T-helper 1 cell treated with Interleukin-12 subunit alpha and Interleukin-12 subunit beta and Interleukin-4 antibody, amounts not matched to agents 30 μg/mL and 1 μg/mL, for 36 hours (primary cell): ENCODE results near the gene SH3TC1.
A peak's percentile ranks its signal among the peaks of the same experiment; 100 is the strongest.

Source experiments
- H3K27ac Mint-ChIP-seq: one replicate; pipeline ENCODE4 v1.8.0; 2021; ENCODE audit warnings: mild to moderate bottlenecking, mixed read lengths
- H3K27me3 Mint-ChIP-seq: one replicate; pipeline ENCODE4 v1.8.0; 2021; ENCODE audit warnings: low read depth, mixed read lengths
- H3K36me3 Mint-ChIP-seq: one replicate; pipeline ENCODE4 v1.8.0; 2021; ENCODE audit warnings: low read depth, mixed read lengths
- H3K4me1 Mint-ChIP-seq: one replicate; pipeline ENCODE4 v1.8.0; 2021; ENCODE audit warnings: low read depth, mixed read lengths
- H3K4me3 Mint-ChIP-seq: one replicate; pipeline ENCODE4 v1.8.0; 2021; ENCODE audit warnings: mild to moderate bottlenecking, moderate library complexity, mixed read lengths
- H3K9me3 Mint-ChIP-seq: one replicate; pipeline ENCODE4 v1.8.0; 2021; ENCODE audit warnings: mixed read lengths

Gene SH3TC1

DNA sequence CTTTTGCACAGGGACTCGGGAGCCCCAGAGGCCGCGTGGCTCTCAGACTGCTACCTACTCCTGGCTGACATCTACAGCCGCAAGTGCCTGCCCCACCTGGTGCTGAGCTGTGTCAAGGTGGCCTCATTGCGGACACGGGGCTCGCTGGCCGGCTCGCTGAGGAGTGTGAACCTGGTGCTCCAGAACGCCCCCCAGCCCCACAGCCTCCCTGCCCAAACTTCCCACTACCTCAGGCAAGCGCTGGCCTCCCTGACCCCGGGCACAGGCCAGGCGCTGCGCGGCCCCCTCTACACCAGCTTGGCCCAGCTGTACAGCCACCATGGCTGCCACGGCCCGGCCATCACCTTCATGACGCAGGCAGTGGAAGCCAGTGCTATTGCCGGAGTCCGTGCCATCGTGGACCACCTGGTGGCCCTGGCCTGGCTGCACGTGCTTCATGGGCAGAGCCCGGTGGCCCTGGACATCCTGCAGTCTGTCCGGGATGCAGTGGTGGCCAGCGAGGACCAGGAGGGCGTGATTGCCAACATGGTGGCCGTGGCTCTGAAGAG, 28.8 kb downstream of the SH3TC1 start:
- H3K4me3 Mint-ChIP-seq = no peak overlapping the region
- no peaks in the 10 kb centered on the region for H3K9me3 Mint-ChIP-seq
- no peak overlapping the region for H3K27ac Mint-ChIP-seq
- no peaks in the 10 kb centered on the region for H3K27me3 Mint-ChIP-seq
- peaks cover 11% of the 10 kb centered on the region for H3K4me1 Mint-ChIP-seq
- peaks cover 27% of the 10 kb centered on the region for H3K36me3 Mint-ChIP-seq

GRCh38 chr4:8228319-8229250, 29.5 kb downstream of the SH3TC1 start:
- peaks cover 11% of the 10 kb centered on the region for H3K4me1 Mint-ChIP-seq
- H3K9me3 Mint-ChIP-seq = no peaks in the 10 kb centered on the region
- no peaks in the 10 kb centered on the region for H3K27me3 Mint-ChIP-seq
- H3K4me3 Mint-ChIP-seq = no peak overlapping the region
- peak overlapping the region; percentile 75 for H3K27ac Mint-ChIP-seq
- peaks cover 24% of the 10 kb centered on the region for H3K36me3 Mint-ChIP-seq

- Mint-ChIP-seq H3K27me3 (no peaks in the 10 kb centered on the region), H3K4me3 (no peak overlapping the region), H3K27ac (peak overlapping the region; percentile 75), H3K9me3 (no peaks in the 10 kb centered on the region), H3K36me3 (peaks cover 15% of the 10 kb centered on the region), H3K4me1 (peaks cover 10% of the 10 kb centered on the region)
Measured at GRCh38 chr4:8229331-8229975, 30.4 kb downstream of the SH3TC1 start.

GRCh38 chr4:8230033-8230432, 30.9 kb downstream of the SH3TC1 start:
- H3K27me3 Mint-ChIP-seq = no peaks in the 10 kb centered on the region
- peaks cover 11% of the 10 kb centered on the region for H3K36me3 Mint-ChIP-seq
- H3K27ac Mint-ChIP-seq = no peak overlapping the region
- H3K4me1 Mint-ChIP-seq = peaks cover 8% of the 10 kb centered on the region
- H3K4me3 Mint-ChIP-seq = no peak overlapping the region
- no peaks in the 10 kb centered on the region for H3K9me3 Mint-ChIP-seq

GRCh38 chr4:8230891-8231290, 31.8 kb downstream of the SH3TC1 start:
- Mint-ChIP-seq H3K4me3 (no peak overlapping the region), H3K27me3 (no peaks in the 10 kb centered on the region), H3K27ac (no peak overlapping the region), H3K36me3 (peaks cover 12% of the 10 kb centered on the region), H3K4me1 (peaks cover 9% of the 10 kb centered on the region), H3K9me3 (no peaks in the 10 kb centered on the region)

- H3K27ac Mint-ChIP-seq = no peak overlapping the region
- peaks cover 9% of the 10 kb centered on the region for H3K4me1 Mint-ChIP-seq
- no peaks in the 10 kb centered on the region for H3K27me3 Mint-ChIP-seq
- no peak overlapping the region for H3K4me3 Mint-ChIP-seq
- no peaks in the 10 kb centered on the region for H3K9me3 Mint-ChIP-seq
- peaks cover 9% of the 10 kb centered on the region for H3K36me3 Mint-ChIP-seq
Measured at GRCh38 chr4:8231551-8232049, 32.5 kb downstream of the SH3TC1 start.

- no peaks in the 10 kb centered on the region for H3K27me3 Mint-ChIP-seq
- no peak overlapping the region for H3K27ac Mint-ChIP-seq
- H3K4me1 Mint-ChIP-seq = peaks cover 9% of the 10 kb centered on the region
- H3K36me3 Mint-ChIP-seq = peaks cover 9% of the 10 kb centered on the region
- H3K9me3 Mint-ChIP-seq = no peaks in the 10 kb centered on the region
- no peak overlapping the region for H3K4me3 Mint-ChIP-seq
Measured at GRCh38 chr4:8232748-8233147, 33.7 kb downstream of the SH3TC1 start.

DNA sequence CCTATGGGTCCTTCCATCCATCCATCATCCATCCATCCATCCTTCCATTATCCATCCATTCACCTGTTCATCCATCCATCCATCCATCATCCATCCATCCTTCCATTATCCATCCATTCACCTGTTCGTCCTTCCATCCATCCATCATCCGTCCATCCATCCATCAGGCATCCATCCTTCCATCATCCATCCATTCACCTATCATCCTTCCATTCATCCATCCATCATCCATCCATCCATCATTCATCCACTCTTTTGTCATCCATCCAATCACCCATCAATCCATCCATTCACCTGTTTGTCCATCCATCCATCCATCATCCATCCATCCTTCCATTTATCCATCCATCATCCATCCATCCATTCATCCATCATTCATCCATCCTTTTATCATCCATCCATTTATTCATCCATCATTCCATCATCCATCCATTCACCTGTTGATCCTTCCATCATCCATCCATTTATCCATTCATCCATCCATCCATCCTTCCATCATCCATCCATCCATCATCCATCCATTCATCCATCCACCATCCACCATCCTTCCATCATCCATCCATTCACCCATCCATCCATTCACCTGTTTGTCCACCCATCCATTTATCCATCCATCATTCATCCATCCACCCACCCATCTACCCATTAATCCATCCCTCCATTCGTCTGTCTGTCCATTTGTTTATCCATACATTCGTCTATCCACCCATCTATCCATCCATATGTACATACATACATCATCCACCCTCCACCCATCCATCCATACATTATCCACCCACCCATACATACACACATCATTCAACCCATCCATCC, 34.8 kb downstream of the SH3TC1 start:
- Mint-ChIP-seq H3K9me3 (no peaks in the 10 kb centered on the region), H3K4me3 (no peak overlapping the region), H3K27me3 (no peaks in the 10 kb centered on the region), H3K4me1 (peaks cover 4% of the 10 kb centered on the region), H3K36me3 (peaks cover 9% of the 10 kb centered on the region), H3K27ac (no peak overlapping the region)

GRCh38 chr4:8234715-8235114, 35.6 kb downstream of the SH3TC1 start:
- Mint-ChIP-seq H3K9me3 (no peaks in the 10 kb centered on the region), H3K36me3 (peaks cover 9% of the 10 kb centered on the region), H3K4me3 (no peak overlapping the region), H3K27me3 (no peaks in the 10 kb centered on the region), H3K27ac (no peak overlapping the region), H3K4me1 (peaks cover 1% of the 10 kb centered on the region)

DNA sequence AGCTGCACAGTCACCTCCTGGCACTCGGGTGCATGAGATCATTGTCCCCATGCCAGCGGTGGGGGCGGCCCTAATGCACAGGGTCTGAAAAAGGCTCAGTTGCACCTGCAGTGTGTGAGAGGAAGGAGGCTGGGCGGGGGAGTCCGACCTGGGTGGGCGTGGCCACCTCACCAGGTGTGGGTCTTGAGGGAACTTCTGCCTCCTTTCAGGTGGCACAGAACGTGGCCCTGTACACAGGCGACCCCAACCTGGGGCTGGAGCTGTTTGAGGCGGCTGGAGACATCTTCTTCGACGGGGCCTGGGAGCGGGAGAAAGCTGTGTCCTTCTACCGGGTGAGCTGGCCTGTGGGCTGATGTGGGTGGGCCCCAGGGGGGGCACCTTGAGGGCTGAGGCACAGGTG, 36.1 kb downstream of the SH3TC1 start:
- Mint-ChIP-seq H3K4me3 (no peak overlapping the region), H3K27me3 (no peaks in the 10 kb centered on the region), H3K4me1 (peaks cover 1% of the 10 kb centered on the region), H3K27ac (no peak overlapping the region), H3K9me3 (no peaks in the 10 kb centered on the region), H3K36me3 (peaks cover 9% of the 10 kb centered on the region)

DNA sequence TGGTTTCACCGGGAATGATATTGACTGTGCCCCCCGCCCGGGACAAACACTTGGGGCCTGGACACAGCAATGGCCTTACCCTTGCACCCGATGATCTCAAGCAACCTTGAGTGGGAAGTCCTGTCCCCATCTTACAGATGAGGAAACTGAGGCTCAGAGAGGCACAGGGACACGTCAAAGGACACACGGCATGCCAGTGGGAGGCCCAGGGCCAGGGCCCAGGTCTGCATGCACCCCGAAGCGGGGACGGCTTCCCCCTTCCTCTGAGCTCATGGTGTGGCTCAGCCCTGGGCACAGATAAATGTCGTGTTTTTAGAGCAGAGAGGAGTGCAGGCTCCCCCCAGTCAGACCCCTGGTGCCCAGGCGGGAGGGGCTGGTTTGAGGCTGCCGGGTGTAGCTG, 36.6 kb downstream of the SH3TC1 start:
- Mint-ChIP-seq H3K9me3 (no peaks in the 10 kb centered on the region), H3K4me1 (peaks cover 1% of the 10 kb centered on the region), H3K27ac (no peak overlapping the region), H3K4me3 (no peak overlapping the region), H3K27me3 (no peaks in the 10 kb centered on the region), H3K36me3 (peaks cover 9% of the 10 kb centered on the region)

GRCh38 chr4:8236106-8236919, 37.2 kb downstream of the SH3TC1 start:
- Mint-ChIP-seq H3K9me3 (no peaks in the 10 kb centered on the region), H3K27me3 (no peaks in the 10 kb centered on the region), H3K36me3 (peaks cover 7% of the 10 kb centered on the region), H3K4me3 (no peak overlapping the region), H3K4me1 (peaks cover 1% of the 10 kb centered on the region), H3K27ac (no peak overlapping the region)

DNA sequence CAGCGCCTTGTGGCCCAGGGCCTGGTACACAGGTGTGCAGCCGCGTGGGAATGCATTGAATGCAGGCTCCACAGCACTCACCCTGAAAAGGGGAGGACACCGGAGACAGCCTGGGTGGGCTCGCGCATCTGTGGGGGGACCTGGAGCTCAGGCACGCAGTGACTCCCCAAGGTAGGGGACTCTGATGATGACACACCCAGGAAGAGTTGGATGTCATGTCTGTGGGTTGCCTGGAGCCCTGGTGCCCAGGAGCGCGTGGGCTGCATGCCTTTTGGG, 37.8 kb downstream of the SH3TC1 start:
- Mint-ChIP-seq H3K4me3 (no peak overlapping the region), H3K4me1 (peaks cover 1% of the 10 kb centered on the region), H3K36me3 (peaks cover 7% of the 10 kb centered on the region), H3K27ac (no peak overlapping the region), H3K9me3 (no peaks in the 10 kb centered on the region), H3K27me3 (no peaks in the 10 kb centered on the region)
